HG03342 (cell line): ENCODE measurements around the gene CD40.

Experiments
- ATAC-seq: cut with Tn5 transposase; IDR thresholded peaks from one replicate; pipeline ENCODE4 v1.9.1; 2021; ENCODE audit warnings: mild to moderate bottlenecking, moderate library complexity; ENCODE audit not compliant: unreplicated experiment

The CD40 gene

DNA sequence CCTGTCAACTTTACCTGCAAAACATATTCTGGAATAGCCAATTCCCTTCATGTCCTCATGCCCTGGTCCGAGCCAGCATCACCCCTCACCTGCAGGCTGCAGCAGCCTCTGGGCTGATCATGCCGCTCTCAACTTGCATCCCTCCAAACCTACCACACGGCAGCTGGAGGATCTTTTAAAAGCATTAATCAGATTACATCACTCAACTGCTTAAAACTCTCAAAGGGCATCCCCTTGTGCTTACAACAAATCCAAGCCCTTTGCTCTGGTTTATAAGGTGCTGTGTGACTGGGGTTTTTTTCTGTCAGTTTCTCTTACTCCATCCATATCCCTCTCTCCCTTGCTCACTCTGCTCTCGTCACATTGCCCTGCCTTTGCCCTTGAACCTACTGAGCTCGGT lies 24.0 kb downstream of the CD40 start:
- no peak for ATAC-seq

- no peak for ATAC-seq
Observed at GRCh38 chr20:46144432-46145025, 26.4 kb downstream of the CD40 start.

DNA sequence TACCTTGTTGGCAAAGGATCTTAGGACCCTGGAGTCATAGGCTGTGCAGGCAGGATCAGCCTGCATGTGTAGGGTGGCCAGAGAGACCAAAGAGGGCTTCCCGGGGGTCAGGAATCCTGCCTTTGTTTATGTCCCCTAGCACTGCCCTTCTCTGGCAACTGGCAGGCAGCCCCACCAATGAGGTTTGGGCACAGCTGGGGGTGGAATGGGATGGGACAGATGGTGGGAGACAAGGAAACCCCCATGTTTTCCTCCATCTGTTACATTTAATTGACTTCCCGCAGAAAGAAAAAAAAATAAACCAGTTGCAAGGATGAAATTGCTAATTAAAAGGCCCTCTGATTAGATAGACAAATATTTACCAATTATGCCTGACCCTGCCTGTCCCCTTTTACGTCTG lies 27.6 kb downstream of the CD40 start:
- ATAC-seq = no peak

DNA sequence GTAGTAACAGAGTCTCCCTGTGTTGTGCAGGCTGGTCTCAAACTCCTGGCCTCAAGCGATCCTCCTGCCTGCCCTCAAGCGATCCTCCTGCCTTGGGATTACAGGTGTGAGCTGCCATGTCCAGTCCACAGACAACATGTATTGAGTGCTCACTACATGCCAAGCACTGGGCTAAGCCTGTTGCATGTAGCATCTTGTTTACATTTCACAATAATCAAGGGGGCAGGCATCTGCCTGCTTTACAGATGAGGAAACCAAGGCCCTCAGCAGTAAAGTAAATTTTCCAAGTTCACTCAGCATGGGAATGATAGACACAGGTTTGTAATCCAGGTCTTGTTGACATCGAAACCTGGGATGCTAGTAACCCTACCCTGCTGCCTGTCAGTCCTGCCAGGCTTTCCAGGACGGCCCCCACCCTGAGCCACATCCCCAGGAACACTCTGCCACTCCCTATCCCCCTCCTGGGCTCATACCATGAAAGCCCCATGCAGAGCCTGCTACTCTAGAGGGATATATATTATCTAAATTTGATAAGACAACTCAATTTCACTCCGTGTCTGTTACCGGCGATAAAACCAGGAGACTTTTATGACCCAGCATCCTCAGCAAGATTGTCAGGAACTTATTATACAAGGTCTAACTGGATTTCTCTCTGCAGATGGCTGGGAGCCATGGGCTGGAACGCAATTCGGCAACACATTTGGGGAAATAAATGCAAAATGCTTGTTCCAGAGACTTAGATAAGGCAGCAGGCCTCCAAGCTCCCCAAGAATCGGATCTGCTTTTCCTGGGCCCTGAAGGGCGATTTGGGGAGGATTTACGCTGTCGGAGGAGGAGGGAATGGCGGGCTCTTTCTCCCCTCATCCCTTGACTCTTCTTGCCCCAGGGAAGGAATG lies 30.4 kb downstream of the CD40 start:
- no peak for ATAC-seq

- no peak for ATAC-seq
Observed at GRCh38 chr20:46150943-46151342, 32.8 kb downstream of the CD40 start.

DNA sequence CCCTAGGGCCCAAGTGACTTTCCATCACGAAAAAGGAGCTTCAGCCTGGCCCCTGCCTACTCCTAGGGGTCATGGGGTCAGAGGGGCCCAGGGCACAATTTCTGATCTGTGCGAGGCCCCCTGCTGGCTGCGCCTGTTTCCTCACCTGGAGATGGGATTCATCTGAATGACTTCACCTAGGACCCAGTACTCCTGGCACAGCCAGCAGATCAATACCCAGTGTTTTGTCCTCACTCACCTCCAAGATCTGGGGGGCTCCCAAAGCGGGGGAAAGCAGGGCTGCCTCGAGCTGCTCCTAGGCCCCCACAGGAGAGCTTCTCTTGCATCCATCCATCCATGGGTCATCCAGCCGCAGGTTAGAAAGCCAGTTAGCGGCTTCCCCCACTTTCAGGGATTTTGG lies 33.8 kb downstream of the CD40 start:
- no peak for ATAC-seq

- ATAC-seq = no peak
Observed at GRCh38 chr20:46152824-46153586, 34.9 kb downstream of the CD40 start.

GRCh38 chr20:46154305-46154704 lies 36.2 kb downstream of the CD40 start:
- no peak for ATAC-seq

GRCh38 chr20:46154796-46155195 lies 36.7 kb downstream of the CD40 start:
- ATAC-seq = no peak

GRCh38 chr20:46156065-46156464 lies 38.0 kb downstream of the CD40 start:
- no peak for ATAC-seq

GRCh38 chr20:46157076-46157592 lies 39.0 kb downstream of the CD40 start:
- no peak for ATAC-seq

DNA sequence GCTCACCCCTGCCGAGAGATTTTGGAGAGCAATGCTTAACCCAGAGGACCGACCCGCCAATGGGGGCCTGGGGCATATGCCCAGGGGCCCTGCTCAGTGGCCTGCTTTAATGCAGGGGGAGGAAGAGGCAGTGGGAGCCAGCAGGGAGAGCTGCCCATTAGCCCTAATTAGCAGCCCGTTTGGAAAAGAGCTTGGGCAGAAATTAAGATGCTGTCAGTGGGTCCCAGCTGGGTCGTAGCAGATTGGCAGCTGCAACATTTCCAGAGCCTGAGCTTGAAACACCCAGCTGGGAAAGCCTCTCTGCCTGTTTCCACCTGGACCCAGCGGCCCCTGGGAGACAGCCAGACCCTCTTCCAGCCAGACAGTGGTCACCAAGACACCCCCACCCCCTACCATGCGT lies 39.5 kb downstream of the CD40 start:
- no peak for ATAC-seq

DNA sequence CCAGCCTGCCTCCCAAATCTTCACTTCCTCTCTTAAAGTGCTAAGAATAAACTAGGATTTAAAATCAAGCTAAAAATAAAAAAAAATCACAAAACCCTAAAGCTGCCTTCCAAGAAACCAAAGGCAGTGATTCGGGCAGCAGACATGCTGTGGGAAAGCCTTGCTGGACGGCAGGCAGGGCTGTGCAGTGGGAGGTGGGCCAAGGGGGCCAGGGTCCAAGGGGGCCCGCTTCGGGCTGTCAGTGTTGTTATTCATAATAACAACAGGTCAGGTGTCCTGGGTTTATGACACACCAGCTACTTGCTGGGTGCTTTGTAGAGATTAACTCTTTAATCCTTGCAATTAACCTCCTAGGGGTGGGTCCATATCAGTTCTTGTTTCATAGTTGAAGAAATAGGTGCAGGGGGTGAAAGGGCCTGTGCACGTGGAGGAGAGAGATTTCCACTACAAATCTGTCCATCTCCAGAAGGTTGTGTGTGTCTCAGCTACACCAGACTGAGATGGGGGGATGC lies 40.4 kb downstream of the CD40 start:
- ATAC-seq = no peak

DNA sequence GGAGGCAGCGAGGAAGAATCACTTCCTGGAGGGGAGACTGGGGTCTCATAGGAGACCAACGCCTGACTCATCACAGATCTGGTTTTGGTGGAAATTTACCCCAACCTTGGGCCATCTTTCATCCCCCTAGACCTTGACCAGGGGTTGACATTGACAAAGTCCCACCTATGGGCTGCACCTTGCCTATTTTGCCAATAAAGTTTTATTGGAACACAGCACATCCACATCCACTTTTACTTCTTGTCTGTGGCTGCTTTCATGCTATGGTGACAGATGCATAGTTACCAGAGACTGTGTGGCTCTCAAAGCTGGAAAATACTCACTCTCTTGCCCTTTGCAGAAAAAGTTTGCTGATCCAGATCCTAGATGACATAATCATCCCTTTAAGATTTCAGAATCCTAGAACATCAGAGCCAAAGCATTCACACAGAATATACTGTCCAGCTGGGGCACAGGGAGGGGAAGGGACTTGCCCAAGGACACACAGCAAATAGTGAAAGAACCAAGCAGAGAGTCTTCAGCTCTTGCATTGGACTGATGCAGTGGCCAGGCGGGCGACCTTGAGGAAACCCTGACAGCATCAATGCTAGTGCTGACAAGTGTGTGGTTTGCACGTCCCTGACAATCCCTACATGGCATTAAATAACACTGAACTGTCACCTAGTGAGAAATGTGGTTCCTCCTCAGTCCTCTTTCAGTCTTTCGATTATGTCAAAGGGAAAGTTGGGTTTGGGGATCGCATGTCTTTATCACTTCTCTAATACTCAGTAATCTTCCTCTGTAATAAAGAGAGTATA lies 41.2 kb downstream of the CD40 start:
- ATAC-seq = no peak

- no peak for ATAC-seq
Observed at GRCh38 chr20:46160661-46161060, 42.5 kb downstream of the CD40 start.

- ATAC-seq = no peak
Observed at GRCh38 chr20:46161921-46162320, 43.8 kb downstream of the CD40 start.

DNA sequence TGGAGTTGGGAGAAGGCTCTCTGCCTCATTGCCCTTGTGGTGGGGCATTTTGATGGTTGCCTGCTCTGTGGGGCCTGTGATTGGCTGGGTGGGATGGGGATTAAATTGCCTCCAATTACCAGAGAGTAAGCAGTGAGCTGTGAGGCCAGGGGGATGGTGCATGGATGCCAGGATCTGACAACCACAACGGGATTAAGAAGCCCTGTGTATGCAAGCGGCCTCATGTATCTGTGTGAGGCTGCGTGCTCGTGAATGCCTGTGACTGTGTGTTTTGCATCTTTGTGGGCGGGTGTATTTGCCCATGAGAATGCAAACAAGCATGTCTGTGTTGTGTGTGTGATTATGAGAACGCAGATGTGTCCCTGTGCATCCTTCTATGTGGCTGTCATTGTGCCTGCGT lies 46.1 kb downstream of the CD40 start:
- no peak for ATAC-seq

- no peak for ATAC-seq
Observed at GRCh38 chr20:46167080-46167479, 49.0 kb downstream of the CD40 start.

DNA sequence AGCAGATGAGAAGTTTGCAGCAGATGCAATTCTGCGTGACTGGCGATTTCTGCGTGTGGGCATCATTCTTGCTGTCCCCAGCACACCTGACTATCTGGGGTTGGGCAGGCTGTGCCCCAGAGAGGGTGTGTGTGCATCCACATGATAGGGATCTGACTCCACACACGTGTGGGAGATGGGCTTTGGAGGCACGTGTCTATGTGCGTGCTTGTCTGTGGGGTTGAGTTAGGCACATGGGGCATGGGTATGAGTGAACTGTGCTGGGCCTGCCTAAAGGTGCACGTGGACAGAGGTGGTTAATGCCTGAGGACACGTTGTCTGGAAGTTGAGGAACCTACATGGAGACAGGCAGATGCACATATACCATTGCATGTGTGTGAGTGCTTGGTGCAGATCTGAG lies 50.3 kb downstream of the CD40 start:
- no peak for ATAC-seq
